ENCODE data around the gene H2AZ2. TPM values are rescaled to one million over a fixed set of nuclear protein-coding genes. Genes with fewer than 3 reads are reported as not detected.
"Not testable (repeated sequence)": the region's sequence is repeated elsewhere in the genome, so short reads cannot be mapped to it uniquely, and the experiment has no call there.

The H2AZ2 gene
- total RNA-seq, 1 donor from 2014 or later: 96.0 TPM

GRCh38 chr7:44789990-44790389, 57.9 kb downstream of the H2AZ2 start:
- H3K27ac ChIP-seq (ENCODE audit: low read depth, low read length): no peak overlapping the region
- no peak overlapping the region for H3K4me3 ChIP-seq (ENCODE audit: low read length in 3 of 3)

GRCh38 chr7:44787762-44788161, 60.1 kb downstream of the H2AZ2 start:
- no peaks in the 10 kb centered on the region for H3K27me3 ChIP-seq (ENCODE audit: control insufficient read depth in 3 of 3, insufficient read depth in 3 of 3, low read length in 3 of 3)
- no peak overlapping the region for H3K27ac ChIP-seq (ENCODE audit: low read depth, low read length)
- H3K4me1 ChIP-seq (ENCODE audit: control insufficient read depth in 3 of 3, insufficient read depth in 3 of 3, low read length in 3 of 3): no peaks in the 10 kb centered on the region
- H3K9me3 ChIP-seq (ENCODE audit: control insufficient read depth in 3 of 3, low read length in 3 of 3): peaks cover 0 to 2% (median 0%) of the 10 kb centered on the region in 3 donors
- no peaks in the 10 kb centered on the region for H3K36me3 ChIP-seq (ENCODE audit: control insufficient read depth in 3 of 3, insufficient read depth in 3 of 3, low read length in 3 of 3)
- H3K9ac ChIP-seq (ENCODE audit: low read depth in 1 of 3, low read length in 3 of 3): no peak overlapping the region
- no peak overlapping the region for H3K4me3 ChIP-seq (ENCODE audit: low read length in 3 of 3)

More at GRCh38 chr7:44789990-44790389, 57.9 kb downstream of the H2AZ2 start:
- Histone ChIP-seq H3K27me3 (ENCODE audit: control insufficient read depth in 3 of 3, insufficient read depth in 3 of 3, low read length in 3 of 3) (no peaks in the 10 kb centered on the region), H3K9ac (ENCODE audit: low read depth in 1 of 3, low read length in 3 of 3) (no peak overlapping the region), H3K4me1 (ENCODE audit: control insufficient read depth in 3 of 3, insufficient read depth in 3 of 3, low read length in 3 of 3) (no peaks in the 10 kb centered on the region), H3K36me3 (ENCODE audit: control insufficient read depth in 3 of 3, insufficient read depth in 3 of 3, low read length in 3 of 3) (no peaks in the 10 kb centered on the region), H3K9me3 (ENCODE audit: control insufficient read depth in 3 of 3, low read length in 3 of 3) (no peaks in the 10 kb centered on the region)

GRCh38 chr7:44787041-44787440, 60.8 kb downstream of the H2AZ2 start:
- Histone ChIP-seq H3K27me3 (ENCODE audit: control insufficient read depth in 3 of 3, insufficient read depth in 3 of 3, low read length in 3 of 3) (no peaks in the 10 kb centered on the region), H3K36me3 (ENCODE audit: control insufficient read depth in 3 of 3, insufficient read depth in 3 of 3, low read length in 3 of 3) (no peaks in the 10 kb centered on the region), H3K4me1 (ENCODE audit: control insufficient read depth in 3 of 3, insufficient read depth in 3 of 3, low read length in 3 of 3) (no peaks in the 10 kb centered on the region), H3K27ac (ENCODE audit: low read depth, low read length) (no peak overlapping the region), H3K9ac (ENCODE audit: low read depth in 1 of 3, low read length in 3 of 3) (no peak overlapping the region), H3K9me3 (ENCODE audit: control insufficient read depth in 3 of 3, low read length in 3 of 3) (peaks cover 0 to 2% (median 0%) of the 10 kb centered on the region in 3 donors), H3K4me3 (ENCODE audit: low read length in 3 of 3) (no peak overlapping the region)

GRCh38 chr7:44785218-44785617, 62.7 kb downstream of the H2AZ2 start:
- not testable (repeated sequence) for H3K9me3 ChIP-seq (ENCODE audit: control insufficient read depth in 3 of 3, low read length in 3 of 3); H3K36me3 ChIP-seq (ENCODE audit: control insufficient read depth in 3 of 3, insufficient read depth in 3 of 3, low read length in 3 of 3); H3K27me3 ChIP-seq (ENCODE audit: control insufficient read depth in 3 of 3, insufficient read depth in 3 of 3, low read length in 3 of 3); H3K4me1 ChIP-seq (ENCODE audit: control insufficient read depth in 3 of 3, insufficient read depth in 3 of 3, low read length in 3 of 3); H3K27ac ChIP-seq (ENCODE audit: low read depth, low read length); H3K9ac ChIP-seq (ENCODE audit: low read depth in 1 of 3, low read length in 3 of 3); H3K4me3 ChIP-seq (ENCODE audit: low read length in 3 of 3)

GRCh38 chr7:44784364-44784763, 63.5 kb downstream of the H2AZ2 start:
- Histone ChIP-seq H3K9ac (ENCODE audit: low read depth in 1 of 3, low read length in 3 of 3) (no peak overlapping the region), H3K4me1 (ENCODE audit: control insufficient read depth in 3 of 3, insufficient read depth in 3 of 3, low read length in 3 of 3) (no peaks in the 10 kb centered on the region), H3K36me3 (ENCODE audit: control insufficient read depth in 3 of 3, insufficient read depth in 3 of 3, low read length in 3 of 3) (no peaks in the 10 kb centered on the region), H3K4me3 (ENCODE audit: low read length in 3 of 3) (no peak overlapping the region), H3K9me3 (ENCODE audit: control insufficient read depth in 3 of 3, low read length in 3 of 3) (peaks cover 0 to 2% (median 0%) of the 10 kb centered on the region in 3 donors), H3K27ac (ENCODE audit: low read depth, low read length) (no peak overlapping the region), H3K27me3 (ENCODE audit: control insufficient read depth in 3 of 3, insufficient read depth in 3 of 3, low read length in 3 of 3) (no peaks in the 10 kb centered on the region)

- no peaks in the 10 kb centered on the region for H3K27me3 ChIP-seq (ENCODE audit: control insufficient read depth in 3 of 3, insufficient read depth in 3 of 3, low read length in 3 of 3)
- no peak overlapping the region for H3K4me3 ChIP-seq (ENCODE audit: low read length in 3 of 3)
- peaks cover 0 to 2% (median 0%) of the 10 kb centered on the region in 3 donors for H3K9me3 ChIP-seq (ENCODE audit: control insufficient read depth in 3 of 3, low read length in 3 of 3)
- no peak overlapping the region for H3K9ac ChIP-seq (ENCODE audit: low read depth in 1 of 3, low read length in 3 of 3)
- no peak overlapping the region for H3K27ac ChIP-seq (ENCODE audit: low read depth, low read length)
- no peaks in the 10 kb centered on the region for H3K36me3 ChIP-seq (ENCODE audit: control insufficient read depth in 3 of 3, insufficient read depth in 3 of 3, low read length in 3 of 3)
- H3K4me1 ChIP-seq (ENCODE audit: control insufficient read depth in 3 of 3, insufficient read depth in 3 of 3, low read length in 3 of 3): no peaks in the 10 kb centered on the region
Measured at GRCh38 chr7:44783407-44783806, 64.5 kb downstream of the H2AZ2 start.

GRCh38 chr7:44782460-44782859, 65.4 kb downstream of the H2AZ2 start:
- Histone ChIP-seq H3K4me3 (ENCODE audit: low read length in 3 of 3) (no peak overlapping the region), H3K27ac (ENCODE audit: low read depth, low read length) (no peak overlapping the region), H3K9me3 (ENCODE audit: control insufficient read depth in 3 of 3, low read length in 3 of 3) (peaks cover 0 to 2% (median 0%) of the 10 kb centered on the region in 3 donors), H3K27me3 (ENCODE audit: control insufficient read depth in 3 of 3, insufficient read depth in 3 of 3, low read length in 3 of 3) (no peaks in the 10 kb centered on the region), H3K9ac (ENCODE audit: low read depth in 1 of 3, low read length in 3 of 3) (no peak overlapping the region), H3K36me3 (ENCODE audit: control insufficient read depth in 3 of 3, insufficient read depth in 3 of 3, low read length in 3 of 3) (no peaks in the 10 kb centered on the region), H3K4me1 (ENCODE audit: control insufficient read depth in 3 of 3, insufficient read depth in 3 of 3, low read length in 3 of 3) (no peaks in the 10 kb centered on the region)

Other genes starting within 250 kb of the H2AZ2 start
- gene OGDH, start 241.5 kb downstream of the H2AZ2 start, total RNA-seq: 70.5 TPM
- gene ZMIZ2, start 99.2 kb downstream of the H2AZ2 start, total RNA-seq: 4.2 TPM
- 459 TPM for gene PPIA, start 51.4 kb downstream of the H2AZ2 start, total RNA-seq
- gene PURB, start 37.4 kb upstream of the H2AZ2 start, total RNA-seq: 32.9 TPM
- gene MYO1G, start 130.9 kb upstream of the H2AZ2 start, total RNA-seq: 1.6 TPM
- 28.7 TPM for gene CCM2, start 152.1 kb upstream of the H2AZ2 start, total RNA-seq
- gene NACAD, start 240.9 kb upstream of the H2AZ2 start, total RNA-seq: 1.0 TPM

Measured in skeletal muscle tissue (tissue), 4 donors.